GM18507 (cell line): ENCODE data around the gene RDM1.
"Not testable (repeated sequence)": the region's sequence is repeated elsewhere in the genome, so short reads cannot be mapped to it uniquely, and the experiment has no call there.

Source experiments
- DNase-seq: peaks from one replicate; pipeline ENCODE4 v3.0.0; 2011; ENCODE audit warnings: low read depth; ENCODE audit not compliant: insufficient read length; ENCODE audit errors: extremely low spot score
- FAIRE-seq: peaks from 2 replicates; lab custom pipeline; 2011; peaks lifted over from hg19 to GRCh38; lab: Jason Lieb, UNC

The RDM1 gene

DNA sequence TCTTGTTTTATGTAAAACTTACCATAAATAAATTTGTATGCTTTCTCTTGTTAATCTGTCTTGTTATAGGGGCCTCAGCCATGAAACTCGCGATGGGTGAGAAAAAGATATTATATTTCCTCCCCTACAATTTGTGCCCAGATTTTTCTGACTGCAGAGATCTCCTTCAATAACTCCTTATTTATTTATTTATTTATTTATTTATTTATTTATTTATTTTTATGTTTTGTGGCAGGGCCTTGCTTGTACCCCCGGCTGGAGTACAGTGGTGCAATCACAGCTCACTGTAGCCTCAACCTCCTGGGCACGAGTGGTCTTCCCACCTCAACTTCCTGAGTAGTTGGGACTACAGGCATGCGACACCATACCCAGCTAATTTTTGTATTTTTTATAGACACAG is 27.1 kb downstream of the RDM1 start:
- DNase-seq: no peak
- no peak for FAIRE-seq

DNA sequence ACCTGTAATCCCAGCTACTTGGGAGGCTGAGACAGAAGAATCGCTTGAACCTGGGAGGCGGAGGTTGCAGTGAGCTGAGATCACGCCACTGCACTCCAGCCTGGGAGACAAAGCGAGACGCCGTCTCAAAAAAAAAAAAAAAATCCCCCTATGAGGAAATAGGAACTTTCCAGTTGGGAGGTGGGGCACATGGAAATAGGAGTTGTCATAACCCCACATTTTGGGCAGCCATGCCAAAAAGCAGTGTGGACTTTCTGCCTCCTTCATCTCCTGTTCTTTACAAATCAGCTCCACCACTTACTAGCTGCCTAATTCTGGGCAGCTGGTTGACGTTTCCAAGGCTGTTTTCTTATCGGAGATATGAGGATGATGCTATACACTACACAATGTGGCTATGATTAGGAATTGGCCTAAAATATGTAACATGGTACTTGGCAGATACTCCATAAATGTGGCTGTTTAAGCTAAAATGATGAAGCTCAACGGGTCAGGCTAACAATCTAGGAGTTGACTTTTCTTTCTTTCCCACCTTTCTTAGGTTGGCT is 28.9 kb downstream of the RDM1 start:
- DNase-seq (no peak), FAIRE-seq (no peak)

DNA sequence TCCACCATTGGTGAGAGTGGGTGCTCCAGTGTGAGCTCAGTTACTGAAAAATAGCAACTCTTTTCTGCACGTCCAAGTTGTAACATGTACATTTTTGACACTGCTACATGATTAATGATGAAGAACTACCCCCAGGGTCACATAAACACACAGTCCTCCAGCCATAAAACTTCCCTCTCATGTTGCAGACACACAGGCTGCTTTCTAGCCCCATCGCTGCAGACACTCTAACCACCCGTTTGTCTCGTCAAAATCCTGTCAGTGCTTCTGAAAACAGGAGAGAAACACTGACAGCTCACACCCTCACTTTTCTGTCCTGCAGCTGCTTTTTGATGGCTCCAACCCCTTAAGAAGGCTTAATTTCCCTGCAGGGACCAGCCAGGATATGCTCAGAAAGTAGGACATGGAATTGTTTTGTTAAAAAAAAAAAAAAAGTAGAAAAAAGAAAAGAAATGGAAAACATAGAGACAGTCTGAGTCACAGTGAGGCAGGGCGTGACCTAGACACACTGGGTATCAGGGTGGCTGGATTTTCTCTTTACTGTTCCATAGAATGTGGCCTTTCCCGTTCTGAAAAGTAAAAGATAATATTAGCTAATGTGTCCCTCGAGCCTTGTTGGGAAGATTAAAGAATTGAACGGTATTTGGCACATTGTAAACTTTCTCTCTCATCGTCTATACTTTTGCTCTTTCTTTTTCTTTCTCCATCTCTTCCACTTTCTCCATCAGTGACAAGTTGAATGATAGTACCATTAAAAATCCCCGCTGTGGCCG is 29.7 kb downstream of the RDM1 start:
- FAIRE-seq: no peak
- DNase-seq: no peak

DNA sequence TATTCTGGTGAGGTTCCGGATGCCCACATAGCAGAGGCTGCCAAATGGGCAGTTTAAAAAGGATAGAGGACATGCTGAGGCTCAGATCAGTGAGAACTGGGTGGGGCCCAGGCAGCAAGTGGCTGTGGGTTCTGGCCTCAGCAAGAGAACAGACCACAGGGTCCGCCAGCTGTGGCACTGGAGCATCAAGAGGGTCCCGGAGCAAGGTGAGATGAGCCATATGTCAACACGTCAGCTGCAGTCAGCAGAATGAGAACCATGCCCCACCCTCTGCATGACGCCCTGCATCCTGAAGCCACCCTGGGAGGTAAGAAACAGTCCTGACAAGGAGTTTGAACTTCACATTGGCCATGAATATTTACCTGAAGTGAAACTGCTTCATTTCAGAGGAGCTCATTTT is 30.3 kb downstream of the RDM1 start:
- FAIRE-seq (no peak), DNase-seq (no peak)

DNA sequence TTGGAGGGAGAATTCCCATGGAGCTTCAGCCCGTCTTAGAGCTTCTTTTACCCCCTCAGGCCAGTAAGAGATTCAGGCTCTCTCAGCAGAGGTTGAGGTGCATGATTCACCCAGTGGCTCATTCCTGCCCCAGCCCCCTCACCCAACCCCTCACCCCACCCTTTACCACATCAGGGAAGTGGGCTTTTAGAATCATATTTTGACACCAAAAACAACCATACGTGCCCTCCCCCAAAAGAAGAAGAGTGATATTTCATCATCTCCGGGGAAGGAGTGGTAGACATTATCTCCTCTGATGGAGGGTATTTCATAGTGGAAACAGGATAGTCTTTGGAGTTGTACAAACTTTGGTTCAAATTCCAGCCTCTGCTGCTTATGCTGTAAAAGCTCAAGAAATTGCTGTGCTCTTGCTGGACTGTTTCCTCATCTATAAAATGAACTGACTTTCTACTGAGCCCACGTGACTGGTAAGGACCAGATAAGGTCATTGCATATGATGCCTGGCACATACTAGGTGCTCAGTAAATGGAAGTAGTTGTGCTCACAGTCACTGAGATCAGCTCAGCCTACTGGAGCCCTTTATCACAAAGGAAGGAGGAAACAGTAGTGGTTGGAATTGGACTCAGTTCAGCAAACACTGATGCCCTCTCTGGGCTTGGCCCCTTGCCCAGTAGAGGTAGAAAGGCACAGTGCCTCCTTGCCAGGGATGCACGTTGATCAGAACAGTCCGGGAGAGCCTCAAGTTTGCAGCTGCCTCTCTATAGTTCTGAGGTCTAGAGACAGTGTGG is 32.1 kb downstream of the RDM1 start:
- DNase-seq (no peak), FAIRE-seq (no peak)

DNA sequence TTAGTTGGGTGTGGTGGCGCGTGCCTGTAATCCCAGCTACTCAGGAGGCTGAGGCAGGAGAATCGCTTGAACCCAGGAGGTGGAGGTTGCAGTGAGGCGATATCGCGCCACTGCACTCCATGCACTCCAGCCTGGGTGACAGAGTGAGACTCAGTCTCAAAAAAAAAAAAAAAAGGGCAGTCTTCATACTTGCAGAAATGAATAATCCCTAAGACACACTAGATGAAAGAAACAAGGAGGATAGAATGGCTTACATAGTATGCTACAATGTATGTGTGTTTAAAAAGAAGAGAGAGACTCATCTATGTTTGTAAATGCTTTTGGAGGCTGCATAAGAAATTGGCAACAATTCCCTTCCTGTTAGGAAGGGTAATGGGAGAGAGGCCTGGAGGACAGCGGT is 32.8 kb downstream of the RDM1 start:
- DNase-seq, FAIRE-seq: not testable (repeated sequence)

DNA sequence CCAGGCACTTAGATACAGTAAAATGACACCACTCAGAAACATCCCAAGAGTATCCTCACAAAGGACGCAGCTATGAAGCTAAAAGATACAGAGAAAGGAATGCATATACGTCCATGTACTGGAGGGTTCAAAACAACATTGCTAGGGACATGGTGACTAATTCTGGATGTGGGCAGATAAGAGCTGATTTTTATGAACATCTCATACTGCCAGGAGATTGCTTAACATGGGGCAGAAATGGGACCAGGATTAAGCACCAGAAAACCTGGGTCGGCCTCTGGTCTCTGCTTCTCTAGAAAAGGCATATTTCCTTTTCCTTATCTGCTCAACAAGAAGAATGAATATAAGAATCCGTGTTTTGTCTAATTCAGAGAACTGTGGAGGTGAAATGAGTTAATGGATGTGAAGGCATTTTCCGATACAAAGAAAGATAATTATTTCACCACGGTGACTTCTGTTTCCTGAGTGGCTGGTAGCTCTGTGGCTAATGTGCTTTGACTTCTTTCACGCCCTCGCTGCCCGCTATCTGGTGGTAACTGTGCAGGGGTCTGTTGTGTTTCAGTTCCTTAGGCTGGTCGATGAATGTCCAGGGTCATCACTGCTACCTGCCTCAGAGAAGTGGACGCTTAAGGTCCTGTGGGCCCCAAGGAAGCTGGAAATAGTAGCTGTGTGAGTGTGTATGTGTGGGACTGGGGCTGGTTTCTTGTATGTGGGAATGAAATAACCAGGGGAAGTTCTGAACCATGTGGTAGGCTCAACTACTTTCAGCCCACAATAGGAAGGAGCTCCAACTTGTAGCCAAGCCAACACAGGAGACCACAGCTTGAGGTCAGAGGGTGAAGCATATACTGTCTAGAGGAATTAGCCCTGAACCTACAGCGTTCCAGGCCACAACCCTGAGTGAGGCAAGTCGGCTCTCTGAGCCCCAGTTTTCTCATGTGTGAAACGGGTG is 34.7 kb downstream of the RDM1 start:
- FAIRE-seq (no peak), DNase-seq (no peak)

DNA sequence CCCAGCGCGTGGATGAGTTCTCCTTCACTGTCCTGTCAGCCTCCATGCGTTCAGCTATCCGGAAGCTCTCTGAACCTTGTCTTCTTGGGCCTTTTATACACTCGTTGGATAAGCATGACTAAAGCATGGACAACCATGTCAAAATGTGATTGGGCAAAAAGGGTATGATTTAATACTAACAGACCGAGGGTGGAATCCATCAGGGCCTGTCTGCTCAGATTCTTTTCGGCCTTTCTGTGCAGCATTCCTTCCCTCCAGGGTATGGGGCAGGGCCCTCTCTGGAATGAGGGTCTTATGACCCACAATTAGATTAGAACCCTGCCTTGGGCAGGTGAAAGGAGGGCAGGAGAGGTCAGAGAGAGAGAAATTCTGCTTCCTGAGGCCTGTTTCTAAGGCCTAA is 36.4 kb downstream of the RDM1 start:
- no peak for DNase-seq
- FAIRE-seq: no peak

DNA sequence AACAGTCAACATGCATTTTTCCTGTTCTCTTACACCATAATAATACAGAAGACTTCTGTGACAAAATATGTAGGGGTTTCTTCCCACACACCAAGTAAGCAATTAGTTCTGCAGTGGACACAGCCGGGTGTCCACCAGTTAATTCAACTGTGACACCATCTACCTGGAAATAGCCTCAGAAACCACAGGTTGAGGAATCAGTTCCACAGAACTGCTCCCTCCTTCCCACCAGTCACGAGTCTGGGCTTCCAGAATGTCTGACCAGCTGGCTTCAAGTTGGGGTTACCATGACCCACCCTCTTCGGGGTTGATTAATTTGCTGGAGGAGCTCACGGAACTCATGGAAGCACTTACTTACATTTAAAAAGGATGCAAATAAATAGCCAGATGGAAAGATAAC is 36.8 kb downstream of the RDM1 start:
- DNase-seq: no peak
- no peak for FAIRE-seq

DNA sequence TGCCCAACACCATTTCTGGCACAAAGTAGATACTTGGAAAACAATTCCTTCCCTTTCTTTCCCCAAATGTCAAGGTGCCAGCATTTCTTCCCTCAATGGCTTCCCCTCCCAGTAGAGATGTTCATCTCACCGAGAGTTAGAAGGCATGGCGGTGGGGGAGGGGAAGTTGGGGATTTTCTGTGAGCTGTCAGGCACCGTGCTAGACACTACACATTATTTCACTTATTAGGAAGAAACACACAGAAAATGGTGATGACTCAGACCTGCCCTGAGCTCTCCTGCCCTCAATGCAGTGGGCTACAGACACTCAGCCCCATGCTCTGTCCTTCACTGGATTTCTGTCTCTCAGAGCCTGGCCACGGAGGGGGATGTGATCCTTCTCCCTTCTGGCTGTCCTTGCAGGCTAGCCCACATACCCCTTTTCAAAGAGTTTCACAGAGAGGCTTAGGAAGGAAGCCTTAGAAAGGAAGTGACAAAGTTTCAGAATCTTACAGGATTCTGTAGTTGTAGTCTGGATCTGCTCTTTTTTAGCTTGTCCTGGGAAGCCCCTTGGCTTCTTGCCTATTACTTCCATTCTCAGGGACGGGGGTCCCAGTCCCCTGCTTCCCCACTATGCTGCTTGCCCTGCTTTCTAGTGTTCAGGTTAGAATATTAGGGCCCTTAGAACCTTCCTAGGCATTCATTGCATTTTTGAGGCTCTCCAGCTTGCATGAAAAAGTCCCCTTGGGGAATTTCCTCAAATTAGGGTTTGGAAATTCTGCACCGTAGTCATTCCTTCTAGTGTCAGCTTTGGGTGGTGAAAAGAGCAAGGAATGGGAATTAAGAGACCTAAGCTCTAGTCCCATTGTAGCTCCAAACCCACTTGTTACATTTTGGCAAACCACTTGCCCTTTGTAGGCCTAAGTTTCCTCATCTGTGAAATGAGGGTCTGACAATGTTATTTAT is 38.2 kb downstream of the RDM1 start:
- no peak for FAIRE-seq
- no peak for DNase-seq

DNA sequence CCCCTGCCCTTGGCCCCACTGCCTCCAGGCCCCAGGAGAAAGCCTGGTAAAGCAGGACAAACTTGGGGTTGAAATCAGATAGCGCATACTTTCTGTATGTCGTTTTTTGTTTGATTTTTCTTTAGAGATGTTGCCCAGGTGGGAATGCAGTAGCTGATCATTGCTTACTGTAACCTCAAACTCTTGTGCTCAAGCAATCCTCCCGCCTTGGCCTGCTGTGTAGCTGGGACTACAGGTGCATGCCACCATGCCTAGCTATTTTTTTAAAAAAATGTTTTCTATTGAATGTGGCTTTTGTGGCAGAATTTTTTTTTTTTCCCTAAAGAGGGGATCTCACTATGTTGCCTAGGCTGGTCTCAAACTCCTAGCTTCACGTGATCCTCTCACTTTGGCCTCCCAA is 39.3 kb downstream of the RDM1 start:
- DNase-seq (no peak), FAIRE-seq (no peak)

DNA sequence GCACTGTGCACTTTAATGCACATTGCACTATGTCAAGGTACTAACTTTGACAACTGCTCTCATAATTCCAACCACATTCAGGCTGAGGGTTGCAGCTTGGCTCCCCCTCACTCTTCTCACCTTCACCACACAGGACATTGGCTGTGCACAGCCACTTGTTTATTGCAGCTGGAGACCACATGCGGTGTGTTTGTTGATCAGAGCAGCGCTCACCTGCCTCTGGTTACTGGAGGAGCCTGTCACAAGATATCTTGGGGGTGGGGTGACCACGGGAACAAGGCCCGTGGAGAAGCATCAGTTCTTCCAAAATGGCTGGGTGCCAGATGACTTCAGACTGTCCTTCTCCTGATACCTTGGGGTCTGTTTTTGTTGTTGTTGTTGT is 39.8 kb downstream of the RDM1 start:
- peak; percentile 43 for DNase-seq

DNA sequence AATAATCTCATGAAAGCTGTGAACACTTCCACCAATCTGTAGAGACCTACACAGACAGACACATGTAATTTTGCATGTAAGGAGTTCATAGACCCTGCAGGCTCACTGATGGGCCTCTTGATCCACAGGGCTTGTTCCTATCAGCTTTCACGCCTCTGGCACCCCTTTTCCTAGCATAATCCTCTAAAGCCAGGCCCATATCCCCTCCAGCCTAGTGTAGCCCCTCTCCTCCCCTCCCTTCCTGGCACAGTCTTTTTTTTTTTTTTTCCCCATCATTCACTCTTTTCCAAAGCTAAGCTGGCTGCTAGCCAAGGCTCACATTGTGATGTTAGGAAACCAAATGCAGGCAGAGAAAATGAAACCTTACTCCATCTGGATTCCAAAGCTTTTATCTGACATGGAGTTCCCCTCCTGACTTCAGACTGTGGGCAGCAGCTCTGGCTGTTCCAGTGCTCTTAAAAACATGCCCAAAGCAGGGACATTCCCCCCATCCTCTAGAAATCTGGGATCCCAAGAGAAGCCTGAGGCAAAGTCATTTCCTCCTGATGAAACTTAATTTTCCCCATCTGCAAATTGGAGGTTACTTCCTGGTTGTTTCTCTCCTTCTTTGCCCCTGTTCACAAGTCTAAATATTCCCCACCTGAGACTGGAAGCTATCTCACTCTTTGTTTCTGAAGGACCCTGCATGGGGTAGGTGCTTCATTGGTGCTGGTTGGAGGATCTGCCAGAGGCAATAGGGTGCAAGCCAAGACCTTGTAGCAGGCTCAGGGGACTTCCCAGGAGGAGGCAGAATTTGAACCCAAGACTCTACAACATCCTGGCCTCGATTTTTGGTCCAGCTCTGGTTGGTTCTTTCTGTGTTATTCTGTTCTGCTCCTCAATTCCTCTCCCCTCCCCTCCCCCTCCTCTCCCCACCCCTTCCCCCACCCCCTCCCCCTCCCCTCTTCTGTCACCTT is 40.5 kb downstream of the RDM1 start:
- FAIRE-seq (no peak), DNase-seq (no peak)

More for the DNA sequence above, 39.8 kb downstream of the RDM1 start:
- FAIRE-seq: no peak

DNA sequence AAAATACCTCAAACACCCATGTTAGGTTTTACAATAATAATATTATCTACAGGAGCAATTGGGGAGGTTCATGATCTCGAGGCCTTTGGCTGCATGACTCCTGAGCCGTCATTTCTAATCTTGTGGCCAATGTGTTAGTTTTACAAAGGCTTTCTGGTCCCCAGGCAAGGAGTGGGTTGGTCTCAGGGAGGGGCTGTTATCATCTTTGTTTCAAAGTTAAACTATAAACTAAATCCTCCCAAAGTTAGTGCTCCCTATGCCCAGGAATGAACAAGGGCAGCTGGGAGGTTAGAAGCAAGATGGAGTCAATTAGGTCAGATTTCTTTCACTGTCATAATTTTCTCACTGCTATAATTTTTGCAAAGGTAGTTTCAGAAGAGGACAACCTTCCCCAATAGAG is 41.3 kb downstream of the RDM1 start:
- DNase-seq (no peak), FAIRE-seq (no peak)

DNA sequence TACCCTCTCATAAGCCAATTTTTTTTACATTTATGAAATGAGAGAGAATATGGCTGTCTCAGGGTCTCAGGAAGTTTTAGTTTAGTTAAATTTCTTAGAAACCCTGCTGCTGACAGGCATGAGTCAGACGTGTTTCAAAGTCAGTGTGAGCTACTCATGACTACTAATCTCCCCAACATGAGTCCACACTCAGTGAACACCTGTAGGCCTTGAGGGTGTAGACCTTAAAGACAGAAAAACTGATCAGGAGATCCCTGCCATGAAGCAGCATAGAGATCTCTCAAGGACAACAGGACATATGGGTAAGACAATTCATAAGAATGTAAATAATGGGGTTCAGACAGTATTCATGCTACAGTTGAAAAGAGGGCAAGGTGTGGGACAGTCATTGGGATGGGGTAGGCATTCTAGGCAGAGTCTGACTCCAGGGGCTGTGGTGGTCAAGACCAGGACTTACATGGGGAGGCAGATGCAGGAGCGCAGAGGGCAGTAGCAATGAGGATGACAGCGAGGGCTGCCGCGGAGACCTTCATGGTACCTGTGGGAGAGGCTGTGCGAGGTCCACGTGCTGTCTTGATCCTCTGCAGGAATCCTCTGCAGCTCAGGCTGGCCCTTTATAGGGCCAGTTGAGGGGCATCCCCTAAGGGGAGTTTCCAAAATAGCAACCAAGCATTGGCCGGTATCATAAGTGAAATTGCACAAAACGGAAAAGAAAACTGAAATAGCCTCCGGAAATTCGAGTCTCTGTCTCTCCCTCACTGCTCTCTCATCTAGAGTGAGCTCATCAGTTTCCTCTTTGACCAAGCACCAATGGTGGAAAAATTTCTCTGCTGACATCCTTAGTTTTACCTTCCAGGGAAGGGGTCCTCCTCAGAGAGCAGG is 50.6 kb downstream of the RDM1 start, which contains the start of gene CCL5:
Gene CCL5, minus strand, starts transcription at position 588 of the 882 bp plus-strand sequence.
- DNase-seq (peak; percentile 76), FAIRE-seq (no peak)

DNA sequence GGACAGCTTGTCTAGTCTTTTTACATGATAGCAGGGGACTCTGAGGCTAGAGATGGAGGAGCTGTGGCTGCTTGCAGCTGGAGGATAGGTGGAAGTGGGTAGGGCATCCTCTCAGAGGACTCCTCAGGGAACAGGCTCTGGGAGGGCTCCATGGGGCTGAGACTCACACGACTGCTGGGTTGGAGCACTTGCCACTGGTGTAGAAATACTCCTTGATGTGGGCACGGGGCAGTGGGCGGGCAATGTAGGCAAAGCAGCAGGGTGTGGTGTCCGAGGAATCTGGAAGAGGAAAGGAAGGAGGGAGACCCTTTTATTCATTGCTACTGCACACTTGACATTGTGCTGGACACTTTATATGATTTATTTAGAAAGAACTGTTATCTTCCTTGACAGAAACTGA is 52.2 kb downstream of the RDM1 start:
- no peak for DNase-seq
- no peak for FAIRE-seq
